Lung (tissue), 12 donors: ENCODE measurements around the gene FRMD3. TPM values are rescaled to one million over a fixed set of nuclear protein-coding genes. Genes with fewer than 3 reads are reported as not detected.

ENCODE experiments used
- ATAC-seq: fragments of 200-7000 bp; cut with Tn5 transposase; one replicate; pipeline ENCODE4 v1.9.1; 2020; ENCODE audit warnings: moderate number of reproducible peaks; ENCODE audit not compliant: insufficient read depth, low FRiP score
- DNase-seq, 3 donors: peaks; one replicate each; pipeline ENCODE4 v3.0.0-alpha.2; 2013 to 2017
- H3K27ac ChIP-seq, 2 donors: one replicate each; pipeline ENCODE4 v1.5.1; 2013; ENCODE audit warnings: mild to moderate bottlenecking in 2 of 2, moderate library complexity in 2 of 2, control low read depth in 1 of 2, inconsistent platforms in 1 of 2, low read depth in 1 of 2, low read length in 1 of 2
- H3K27me3 ChIP-seq, 3 donors: one replicate each; pipeline ENCODE4 v1.5.1; 2013; ENCODE audit warnings: low read length in 2 of 3; ENCODE audit not compliant: control insufficient read depth in 3 of 3, insufficient read depth in 3 of 3
- H3K36me3 ChIP-seq, 4 donors: one replicate each; pipeline ENCODE4 v1.5.1; 2013; ENCODE audit warnings: low read length in 4 of 4, mild to moderate bottlenecking in 1 of 4, moderate library complexity in 1 of 4; ENCODE audit not compliant: control insufficient read depth in 4 of 4, insufficient read depth in 4 of 4
- H3K4me1 ChIP-seq, 5 donors: one replicate each; pipeline ENCODE4 v1.5.1; 2013; ENCODE audit warnings: low read length in 5 of 5, mild to moderate bottlenecking in 2 of 5, moderate library complexity in 1 of 5; ENCODE audit not compliant: control insufficient read depth in 5 of 5, insufficient read depth in 5 of 5
- H3K4me3 ChIP-seq: one replicate; pipeline ENCODE4 v1.5.1; 2013; ENCODE audit warnings: mild to moderate bottlenecking, control low read depth, moderate library complexity
- H3K9ac ChIP-seq, 2 donors: one replicate each; pipeline ENCODE4 v1.5.1; 2013; ENCODE audit warnings: low read length in 2 of 2, control low read depth in 1 of 2; ENCODE audit not compliant: insufficient read depth in 1 of 2
- H3K9me3 ChIP-seq, 4 donors: one replicate each; pipeline ENCODE4 v1.5.1; 2013; ENCODE audit warnings: low read length in 3 of 4, mild to moderate bottlenecking in 1 of 4, moderate library complexity in 1 of 4; ENCODE audit not compliant: control insufficient read depth in 4 of 4, insufficient read depth in 3 of 4
- CTCF ChIP-seq: IDR thresholded peaks from 2 replicates; pipeline ENCODE4 v1.5.1; 2012; ENCODE audit warnings: mild to moderate bottlenecking; ENCODE audit errors: control extremely low read depth, extremely low read depth
- WGBS, 2 donors: extraction: QIAGEN DNeasy Blood & Tissue Kit; methylation state at CpG; one replicate each; pipeline ENCODE4 v1.1.7; 2013; 5-methylcytosine and 5-hydroxymethylcytosine counted together
- polyA plus RNA-seq, 2 donors: library from polyadenylated mRNA; stranded (reverse); fragments of 200-250 nt; gene quantifications; one replicate each; pipeline ENCODE4 v1.2.1, GENCODE V29; 2013
- total RNA-seq, 2 donors: library from RNA; depleted of rRNA in 1 of 2; stranded (reverse); fragments of >200 nt in 1 of 2; gene quantifications; one replicate each; pipeline ENCODE4 v1.2.1, GENCODE V29; 2014 to 2021
- donor health status: control.
- donor health status: control.
- donor health status: Bipolar disorder and iron deficiency.
- donor health status: healthy.
- donor health status: DM: yes; HTN: yes; CAD: no.

The FRMD3 gene
- total and polyA plus RNA-seq, 4 donors = 0.75 to 3.2 (median 1.6) TPM

- no peak for TF ChIP-seq CTCF
- 47 to 71% methylated on average over 2 of the region's 2 CpGs for WGBS, 2 donors
- no peak for DNase-seq
Measured at GRCh38 chr9:83346655-83347420, 191.4 kb downstream of the FRMD3 start.

GRCh38 chr9:83343366-83343999 lies 194.7 kb downstream of the FRMD3 start:
- Histone ChIP-seq H3K9me3 (no peaks in the 10 kb centered on the region), H3K9ac (no peak overlapping the region), H3K27ac (no peak overlapping the region), H3K27me3 (no peaks in the 10 kb centered on the region), H3K36me3 (no peaks in the 10 kb centered on the region), H3K4me1 (peaks cover 0 to 4% (median 0%) of the 10 kb centered on the region in 5 donors), H3K4me3 (no peak overlapping the region)
- TF ChIP-seq CTCF = no peak
- DNase-seq (no peak), ATAC-seq (no peak)
- 70 to 77% methylated on average over 10 of the region's 10 CpGs for WGBS, 2 donors

More at GRCh38 chr9:83346655-83347420, 191.4 kb downstream of the FRMD3 start:
- no peaks in the 10 kb centered on the region for H3K9me3 ChIP-seq
- H3K9ac ChIP-seq = no peak overlapping the region
- no peaks in the 10 kb centered on the region for H3K36me3 ChIP-seq
- no peak overlapping the region for H3K27ac ChIP-seq
- no peak for ATAC-seq
- peaks cover 0 to 4% (median 0%) of the 10 kb centered on the region in 5 donors for H3K4me1 ChIP-seq
- no peak overlapping the region for H3K4me3 ChIP-seq
- H3K27me3 ChIP-seq = no peaks in the 10 kb centered on the region

GRCh38 chr9:83342731-83343130 lies 195.5 kb downstream of the FRMD3 start:
- Histone ChIP-seq H3K36me3 (no peaks in the 10 kb centered on the region), H3K4me3 (no peak overlapping the region), H3K27me3 (no peaks in the 10 kb centered on the region), H3K9ac (no peak overlapping the region), H3K4me1 (no peaks in the 10 kb centered on the region), H3K27ac (no peak overlapping the region), H3K9me3 (no peaks in the 10 kb centered on the region)
- TF ChIP-seq CTCF = no peak
- 81 to 88% methylated on average over 3 of the region's 3 CpGs for WGBS, 2 donors
- ATAC-seq (no peak), DNase-seq (no peak)
